ENCODE data around the gene ANXA2.
A peak's percentile ranks its signal among the peaks of the same experiment; 100 is the strongest.
"Not testable (repeated sequence)": the region's sequence is repeated elsewhere in the genome, so short reads cannot be mapped to it uniquely, and the experiment has no call there.

ANXA2 gene

GRCh38 chr15:60337076-60337475 lies 60.7 kb downstream of the ANXA2 start:
- DNase-seq (ENCODE audit: low read depth): no peak
- H3K4me3 ChIP-seq (ENCODE audit: low read length): no peak overlapping the region
- TF ChIP-seq, protein P1, sequence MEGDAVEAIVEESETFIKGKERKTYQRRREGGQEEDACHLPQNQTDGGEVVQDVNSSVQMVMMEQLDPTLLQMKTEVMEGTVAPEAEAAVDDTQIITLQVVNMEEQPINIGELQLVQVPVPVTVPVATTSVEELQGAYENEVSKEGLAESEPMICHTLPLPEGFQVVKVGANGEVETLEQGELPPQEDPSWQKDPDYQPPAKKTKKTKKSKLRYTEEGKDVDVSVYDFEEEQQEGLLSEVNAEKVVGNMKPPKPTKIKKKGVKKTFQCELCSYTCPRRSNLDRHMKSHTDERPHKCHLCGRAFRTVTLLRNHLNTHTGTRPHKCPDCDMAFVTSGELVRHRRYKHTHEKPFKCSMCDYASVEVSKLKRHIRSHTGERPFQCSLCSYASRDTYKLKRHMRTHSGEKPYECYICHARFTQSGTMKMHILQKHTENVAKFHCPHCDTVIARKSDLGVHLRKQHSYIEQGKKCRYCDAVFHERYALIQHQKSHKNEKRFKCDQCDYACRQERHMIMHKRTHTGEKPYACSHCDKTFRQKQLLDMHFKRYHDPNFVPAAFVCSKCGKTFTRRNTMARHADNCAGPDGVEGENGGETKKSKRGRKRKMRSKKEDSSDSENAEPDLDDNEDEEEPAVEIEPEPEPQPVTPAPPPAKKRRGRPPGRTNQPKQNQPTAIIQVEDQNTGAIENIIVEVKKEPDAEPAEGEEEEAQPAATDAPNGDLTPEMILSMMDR (conservative IDR thresholded peaks at IDR 0.05; ENCODE audit: low read depth, low read length): no peak

- not testable (repeated sequence) for DNase-seq (ENCODE audit: low read depth); H3K4me3 ChIP-seq (ENCODE audit: low read length)
Measured at GRCh38 chr15:60335296-60335695, 62.5 kb downstream of the ANXA2 start.

DNA sequence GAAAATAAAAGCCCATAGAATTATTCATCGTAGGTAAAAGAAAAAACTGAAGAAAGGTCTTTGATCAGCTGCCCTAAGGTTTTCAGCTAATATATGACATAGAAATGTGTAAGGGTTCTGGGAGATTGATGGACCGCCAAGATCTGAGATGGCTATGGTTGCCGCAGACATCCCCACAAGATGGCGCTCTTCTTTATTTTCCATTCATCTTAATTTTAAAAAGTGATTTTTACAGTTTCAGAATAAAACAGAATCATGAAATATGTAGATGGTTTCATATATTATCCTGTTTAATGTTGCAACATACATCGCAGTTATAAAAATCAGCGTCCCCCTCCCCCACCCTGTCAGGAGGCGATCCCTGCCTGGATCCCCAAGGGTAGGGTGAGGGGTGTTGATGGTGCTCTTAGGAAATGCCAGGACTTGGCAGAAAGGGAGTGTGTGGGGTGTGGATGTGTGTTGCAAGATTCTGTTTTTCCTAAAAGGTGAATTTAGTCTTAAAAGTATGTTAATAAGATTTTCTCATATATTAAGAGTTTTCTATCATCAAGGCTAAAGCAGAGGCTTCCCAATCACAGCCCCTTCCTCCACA lies 68.8 kb downstream of the ANXA2 start:
- DNase-seq (ENCODE audit: low read depth): no peak
- no peak overlapping the region for H3K4me3 ChIP-seq (ENCODE audit: low read length)
- TF ChIP-seq, protein P1 (conservative IDR thresholded peaks at IDR 0.05; ENCODE audit: low read depth, low read length): peak; percentile 74

GRCh38 chr15:60326824-60327654 lies 70.7 kb downstream of the ANXA2 start:
- DNase-seq (ENCODE audit: low read depth): no peak
- no peak overlapping the region for H3K4me3 ChIP-seq (ENCODE audit: low read length)
- TF ChIP-seq, protein P1 (conservative IDR thresholded peaks at IDR 0.05; ENCODE audit: low read depth, low read length): peak; percentile 85

DNA sequence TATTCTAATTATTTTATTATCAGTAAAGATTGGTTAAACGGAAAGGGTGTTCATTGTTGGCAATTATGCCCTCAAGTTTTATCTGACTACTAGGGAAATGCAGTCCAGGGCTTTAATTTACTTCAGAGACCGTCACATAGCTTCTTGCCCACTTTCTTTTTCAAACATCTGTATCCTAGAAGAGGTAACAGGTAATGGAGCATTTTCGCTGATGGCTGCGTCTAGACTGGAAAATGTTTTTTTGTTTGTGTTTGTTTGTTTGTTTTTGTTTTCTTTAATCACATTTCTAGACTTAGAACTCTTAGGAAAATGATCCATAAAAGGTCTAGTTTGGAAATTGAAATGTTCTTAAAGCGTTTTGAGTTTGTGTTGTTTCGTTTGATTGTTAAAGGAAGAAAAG lies 71.4 kb downstream of the ANXA2 start:
- TF ChIP-seq, protein P1 (conservative IDR thresholded peaks at IDR 0.05; ENCODE audit: low read depth, low read length): no peak
- no peak for DNase-seq (ENCODE audit: low read depth)

GRCh38 chr15:60325905-60326304 lies 71.9 kb downstream of the ANXA2 start:
- H3K4me3 ChIP-seq (ENCODE audit: low read length): no peak overlapping the region
- no peak for DNase-seq (ENCODE audit: low read depth)
- TF ChIP-seq, protein P1 (conservative IDR thresholded peaks at IDR 0.05; ENCODE audit: low read depth, low read length): no peak

More for the DNA sequence above, 71.4 kb downstream of the ANXA2 start:
- no peak overlapping the region for H3K4me3 ChIP-seq (ENCODE audit: low read length)

- TF ChIP-seq, protein P1 (conservative IDR thresholded peaks at IDR 0.05; ENCODE audit: low read depth, low read length): no peak
- no peak for DNase-seq (ENCODE audit: low read depth)
- no peak overlapping the region for H3K4me3 ChIP-seq (ENCODE audit: low read length)
Measured at GRCh38 chr15:60324706-60325438, 72.9 kb downstream of the ANXA2 start.

Data from retinal pigment epithelial cell (primary cell).